ENCODE data around the gene HTATIP2. TPM values are rescaled to one million over a fixed set of nuclear protein-coding genes. Genes with fewer than 3 reads are reported as not detected.

HTATIP2 gene
- total and polyA plus RNA-seq, 9 of the 15 experiments (the other 6 are each of a cell fraction or from before 2014, with no cell fraction given): 48.3 to 90.9 (median 64.4) TPM

GRCh38 chr11:20363500-20364340, at the start of gene HTATIP2 (continued):
- no peak; the same call in none of the 2 replicates for TF ChIP-seq ATF7 (IDR thresholded peaks at IDR 0.05)
- TF ChIP-seq ZNF318 (IDR thresholded peaks at IDR 0.05; ENCODE audit: borderline replicate concordance in 1 of 2, low read depth in 1 of 2): no peak
- peak in 1 of 2 experiments; percentile 58; a peak in 1 of 4 replicates for TF ChIP-seq ZNF639 (CRISPR knock-in tag; conservative IDR thresholded peaks at IDR 0.05 in 1 of 2, IDR thresholded peaks at IDR 0.05 in 1 of 2)
- no peak for TF ChIP-seq RUNX1 (IDR thresholded peaks at IDR 0.05; ENCODE audit: low read depth)
- no peak for TF ChIP-seq ZNF280A (IDR thresholded peaks at IDR 0.05; ENCODE audit: low read depth, partially characterized antibody)
- no peak for TF ChIP-seq RNF219 (CRISPR knock-in tag; IDR thresholded peaks at IDR 0.05)
- no peak for TF ChIP-seq ZNF696 (CRISPR knock-in tag; conservative IDR thresholded peaks at IDR 0.05)
- no peak for TF ChIP-seq RBM14 (IDR thresholded peaks at IDR 0.05; ENCODE audit: borderline replicate concordance, insufficient read depth, low read depth, low read length)
- peak; percentile 92 for TF ChIP-seq CTBP1 (IDR thresholded peaks at IDR 0.05; ENCODE audit: borderline replicate concordance)
- TF ChIP-seq ZNF583 (CRISPR knock-in tag; IDR thresholded peaks at IDR 0.05): peak; percentile 23; the same call in 1 of the 2 replicates
- no peak for TF ChIP-seq MCM7 (IDR thresholded peaks at IDR 0.05)

All from K562 (cell line).